GM19351 (cell line): ENCODE results near the gene DVL1.
"Not testable (repeated sequence)": the region's sequence is repeated elsewhere in the genome, so short reads cannot be mapped to it uniquely, and the experiment has no call there.

Experiments used
- ATAC-seq: cut with Tn5 transposase; IDR thresholded peaks from one replicate; pipeline ENCODE4 v1.9.1; 2021; ENCODE audit warnings: mild to moderate bottlenecking, moderate library complexity; ENCODE audit not compliant: unreplicated experiment

The DVL1 gene

DNA sequence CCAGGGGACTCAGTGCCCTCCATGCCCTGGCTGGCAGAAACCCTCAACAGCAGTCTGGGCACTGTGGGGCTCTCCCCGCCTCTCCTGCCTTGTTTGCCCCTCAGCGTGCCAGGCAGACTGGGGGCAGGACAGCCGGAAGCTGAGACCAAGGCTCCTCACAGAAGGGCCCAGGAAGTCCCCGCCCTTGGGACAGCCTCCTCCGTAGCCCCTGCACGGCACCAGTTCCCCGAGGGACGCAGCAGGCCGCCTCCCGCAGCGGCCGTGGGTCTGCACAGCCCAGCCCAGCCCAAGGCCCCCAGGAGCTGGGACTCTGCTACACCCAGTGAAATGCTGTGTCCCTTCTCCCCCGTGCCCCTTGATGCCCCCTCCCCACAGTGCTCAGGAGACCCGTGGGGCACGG is 21.0 kb downstream of the DVL1 start:
- ATAC-seq, result no peak

DNA sequence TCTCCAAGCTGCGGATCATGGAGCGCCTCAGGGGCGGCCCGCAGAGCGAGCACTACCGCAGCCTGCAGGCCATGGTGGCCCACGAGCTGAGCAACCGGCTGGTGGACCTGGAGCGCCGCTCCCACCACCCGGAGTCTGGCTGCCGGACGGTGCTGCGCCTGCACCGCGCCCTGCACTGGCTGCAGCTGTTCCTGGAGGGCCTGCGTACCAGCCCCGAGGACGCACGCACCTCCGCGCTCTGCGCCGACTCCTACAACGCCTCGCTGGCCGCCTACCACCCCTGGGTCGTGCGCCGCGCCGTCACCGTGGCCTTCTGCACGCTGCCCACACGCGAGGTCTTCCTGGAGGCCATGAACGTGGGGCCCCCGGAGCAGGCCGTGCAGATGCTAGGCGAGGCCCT is 21.9 kb downstream of the DVL1 start:
- ATAC-seq, result no peak

DNA sequence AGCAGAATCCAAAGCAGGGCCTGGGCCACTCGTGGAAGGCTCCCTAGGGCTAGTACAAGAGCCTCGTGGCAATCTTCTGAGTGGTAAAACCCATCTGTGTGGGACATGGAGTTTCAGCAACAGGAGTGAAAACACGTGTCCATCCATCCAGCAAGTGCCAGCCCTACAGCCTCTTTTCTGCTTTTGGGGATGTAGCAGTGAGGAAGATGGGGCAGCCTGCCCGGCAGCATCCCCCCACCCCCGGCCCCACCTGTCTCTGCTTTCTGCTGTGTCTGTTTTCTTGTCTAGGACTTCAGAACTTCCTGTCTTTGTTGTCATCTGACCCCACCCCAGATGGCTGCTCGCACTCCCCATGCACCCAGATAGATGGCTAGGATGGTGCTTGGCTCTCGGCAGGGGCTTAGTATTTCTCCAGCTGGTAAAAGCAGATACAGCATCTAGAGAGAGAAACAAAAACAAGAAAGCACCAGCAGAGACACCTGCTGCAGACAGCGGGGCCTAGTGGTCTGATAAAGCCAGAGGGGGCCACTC is 23.1 kb downstream of the DVL1 start:
- ATAC-seq, result no peak

DNA sequence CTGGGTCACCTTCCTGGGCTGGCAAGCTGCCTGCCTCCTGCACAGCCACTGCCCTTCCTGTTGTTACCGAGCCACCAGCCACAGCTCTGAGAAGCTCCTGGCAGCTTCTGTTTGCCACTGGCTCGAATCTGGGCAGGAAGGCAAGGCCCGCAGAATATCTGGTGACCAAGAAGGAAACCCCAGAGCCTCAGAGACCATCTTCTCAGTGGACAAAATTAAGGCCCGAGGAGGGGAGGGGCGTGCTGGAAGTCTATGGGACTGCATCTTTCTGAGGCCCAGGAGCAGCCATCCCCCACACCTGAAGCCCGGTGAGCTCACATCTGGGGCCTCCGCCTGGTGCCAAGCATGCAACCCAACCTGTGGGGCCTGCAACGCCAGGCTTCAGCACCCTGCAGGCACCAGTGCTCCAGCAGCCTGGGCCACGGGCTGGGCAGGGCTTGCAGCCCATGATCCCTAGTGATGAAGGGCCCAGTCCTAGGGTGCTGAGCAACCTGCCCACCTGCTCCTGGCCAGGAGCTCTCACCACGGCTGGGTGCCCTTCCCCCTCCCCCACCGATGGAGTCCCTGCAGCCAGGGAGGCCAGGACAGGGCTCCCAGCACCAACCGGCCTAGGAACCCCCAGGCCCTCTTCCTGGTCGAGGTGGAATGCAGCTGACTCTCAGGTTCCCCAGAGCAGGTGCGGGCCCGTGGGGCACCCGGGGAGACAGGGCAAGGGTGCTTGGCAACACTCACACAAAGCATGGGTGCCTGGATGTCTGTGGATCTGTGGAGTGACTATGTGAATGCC is 23.7 kb downstream of the DVL1 start:
- no peak for ATAC-seq

DNA sequence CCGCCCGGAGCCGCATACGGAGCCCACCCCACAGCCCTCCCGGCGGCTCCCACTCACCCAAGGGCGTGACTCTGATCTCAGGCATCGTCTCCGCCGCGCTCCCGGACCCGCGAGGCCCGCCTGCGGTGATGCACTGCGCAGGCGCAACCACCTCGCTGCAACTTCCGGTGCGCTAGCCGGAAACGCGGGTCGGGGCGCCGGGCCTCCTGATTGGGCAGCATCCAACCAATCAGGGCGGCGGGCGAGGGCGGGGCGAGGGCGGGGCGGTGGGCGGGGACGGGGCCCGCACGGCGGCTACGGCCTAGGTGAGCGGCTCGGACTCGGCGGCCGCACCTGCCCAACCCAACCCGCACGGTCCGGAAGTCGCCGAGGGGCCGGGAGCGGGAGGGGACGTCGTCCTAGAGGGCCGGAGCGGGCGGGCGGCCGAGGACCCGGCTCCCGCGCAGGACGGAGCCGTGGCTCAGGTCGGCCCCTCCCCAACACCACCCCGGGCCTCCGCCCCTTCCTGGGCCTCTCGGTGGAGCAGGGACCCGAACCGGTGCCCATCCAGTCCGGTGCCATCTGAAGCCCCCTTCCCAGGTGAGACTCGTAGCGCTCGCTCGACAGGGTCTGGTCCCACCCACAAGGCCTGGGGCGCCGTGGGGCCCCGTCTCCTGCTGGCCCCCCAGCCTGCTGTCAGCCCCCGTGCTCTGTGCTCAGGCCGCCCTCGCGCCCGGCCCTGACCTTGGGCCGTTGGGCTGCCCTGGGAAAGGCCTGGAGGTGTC is 24.5 kb downstream of the DVL1 start, which contains the start of the genes CPTP and INTS11:
TSS of gene CPTP (plus strand) at position 279 of the 764 bp plus-strand sequence. CDS start 2,109 bp downstream, outside the sequence.
TSS of gene INTS11 (minus strand) at position 137 of the 764 bp plus-strand sequence. CDS start at position 85, 52 bp downstream.
- ATAC-seq, result peak; percentile 81

DNA sequence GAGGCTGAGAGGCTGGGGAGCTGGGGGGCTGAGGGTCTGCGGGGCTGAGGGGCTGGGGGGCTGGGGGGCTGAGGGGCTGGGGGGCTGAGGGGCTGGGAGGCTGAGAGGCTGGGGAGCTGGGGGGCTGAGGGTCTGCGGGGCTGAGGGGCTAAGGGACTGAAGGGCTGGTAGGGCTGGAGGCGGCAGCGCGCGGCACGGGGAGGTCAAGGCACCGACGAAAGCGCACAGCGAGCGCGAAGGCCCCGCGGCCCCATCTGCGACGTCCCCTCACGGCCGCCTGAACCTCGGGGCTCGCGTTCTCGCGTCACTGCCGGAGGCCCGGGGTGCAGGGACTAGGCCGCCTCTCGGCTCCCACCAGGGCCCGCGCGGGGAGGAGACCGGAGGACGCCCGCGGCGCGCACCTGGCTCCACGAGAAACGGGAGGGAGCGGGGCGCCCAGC is 25.1 kb downstream of the DVL1 start:
- peak; percentile 42 for ATAC-seq

DNA sequence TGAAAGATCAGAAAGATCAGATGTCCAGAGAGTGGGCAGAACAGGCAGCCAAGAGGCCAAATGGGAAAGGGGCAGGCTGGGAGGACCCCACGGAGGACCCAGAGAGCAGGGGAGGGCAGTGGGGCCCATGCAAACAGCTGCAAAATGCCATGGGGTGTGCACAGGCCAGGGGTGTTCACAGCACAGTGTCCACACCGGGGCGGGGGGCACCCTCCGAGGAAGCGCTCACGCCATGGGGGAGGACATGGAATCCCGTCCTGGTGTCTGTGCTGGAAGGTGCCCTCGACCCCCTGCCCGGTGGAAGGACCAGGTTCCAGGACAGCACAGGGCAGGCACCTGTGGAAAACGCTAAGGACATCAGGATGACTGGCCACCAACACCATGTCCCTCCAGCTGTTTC is 26.3 kb downstream of the DVL1 start:
- ATAC-seq, result no peak

DNA sequence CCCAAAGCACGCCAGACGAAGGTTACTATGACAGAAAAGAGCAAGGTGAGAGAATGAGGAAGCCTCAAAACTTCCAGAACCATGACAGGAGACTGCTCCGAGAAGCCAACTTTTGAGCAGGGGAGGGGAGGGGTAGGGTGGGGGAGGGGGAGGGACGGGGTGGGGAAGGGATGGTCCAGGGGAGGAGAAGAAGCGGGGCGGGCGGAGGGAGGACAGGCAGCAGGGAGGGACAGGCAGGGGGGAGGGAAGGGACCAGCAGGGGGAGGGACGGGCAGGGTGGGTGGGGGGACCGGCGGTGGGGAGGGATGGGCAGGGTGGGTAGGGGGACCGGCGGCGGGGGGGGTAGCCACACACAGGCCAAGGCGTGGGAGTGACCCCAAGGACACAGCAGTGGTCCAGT is 26.8 kb downstream of the DVL1 start:
- ATAC-seq, result no peak

DNA sequence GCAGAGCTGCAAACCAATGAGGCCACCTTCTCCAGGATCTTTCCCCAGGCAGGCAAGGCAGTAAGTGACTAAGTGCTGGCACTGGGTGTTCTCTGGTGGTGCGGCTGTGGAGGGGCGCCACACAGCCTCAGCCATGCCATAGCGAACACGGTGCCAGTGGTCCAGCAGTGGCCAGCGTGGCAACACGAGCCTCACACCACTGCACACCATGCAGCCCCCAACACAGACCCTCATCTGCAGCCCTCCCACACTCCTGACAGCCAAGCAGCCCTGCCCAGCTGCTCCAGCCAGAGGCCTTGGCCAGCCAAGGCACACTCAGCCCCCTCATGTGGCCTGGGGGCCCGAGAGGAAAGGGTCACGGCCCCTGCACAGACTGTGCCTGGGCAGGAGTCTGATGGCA is 27.7 kb downstream of the DVL1 start:
- no peak for ATAC-seq

DNA sequence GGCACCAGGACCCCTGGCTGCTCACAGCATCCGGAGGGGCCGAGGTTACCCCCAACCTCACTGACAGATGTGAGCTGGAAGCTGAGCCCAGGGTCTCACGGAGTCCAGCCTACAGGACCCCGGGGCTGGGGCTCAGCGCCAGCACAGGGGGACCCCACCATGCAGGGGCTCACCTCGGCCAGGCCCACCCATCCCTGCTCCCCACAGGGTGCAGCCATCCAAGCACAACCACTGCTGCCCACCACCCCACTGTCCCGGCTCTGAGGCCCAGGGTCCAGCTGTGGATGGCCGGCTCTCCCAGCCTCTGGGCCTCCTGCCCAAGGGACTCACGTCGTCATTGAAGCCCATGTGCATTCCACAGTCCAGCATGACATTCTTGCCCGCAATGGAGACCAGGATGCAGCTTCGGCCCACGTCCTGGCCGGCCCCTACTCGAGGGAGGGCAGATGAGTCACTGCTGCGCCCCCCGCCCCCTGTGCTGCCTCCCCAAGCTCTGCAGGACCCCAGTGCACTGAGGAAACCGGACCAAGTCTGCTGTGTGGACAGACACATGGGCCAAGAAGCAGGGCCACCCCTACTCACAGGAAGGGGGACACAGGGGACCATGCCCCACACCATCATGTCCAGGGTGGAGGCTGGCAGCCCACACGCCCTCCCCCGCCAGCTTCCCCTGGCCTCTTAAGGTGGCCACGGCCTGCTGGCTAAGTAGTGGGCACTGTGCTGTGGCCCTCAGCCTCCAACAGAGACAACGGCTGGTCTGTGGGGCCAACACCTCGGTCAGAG is 28.4 kb downstream of the DVL1 start:
- no peak for ATAC-seq

DNA sequence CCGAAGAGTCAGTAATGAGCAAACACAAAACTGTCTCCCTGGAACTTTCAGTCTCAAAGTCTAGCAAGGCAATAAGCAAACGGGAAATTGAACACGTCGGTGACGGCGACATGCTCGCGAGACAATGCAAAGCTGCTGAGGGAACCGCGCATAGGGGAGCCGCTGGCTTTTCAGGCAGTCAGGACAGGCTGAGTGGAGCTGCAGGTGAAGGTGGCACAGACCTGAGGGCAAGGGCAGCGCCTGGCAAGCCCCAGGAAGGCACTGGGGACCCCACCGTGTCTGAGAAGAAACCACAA is 29.6 kb downstream of the DVL1 start:
- ATAC-seq, result no peak

DNA sequence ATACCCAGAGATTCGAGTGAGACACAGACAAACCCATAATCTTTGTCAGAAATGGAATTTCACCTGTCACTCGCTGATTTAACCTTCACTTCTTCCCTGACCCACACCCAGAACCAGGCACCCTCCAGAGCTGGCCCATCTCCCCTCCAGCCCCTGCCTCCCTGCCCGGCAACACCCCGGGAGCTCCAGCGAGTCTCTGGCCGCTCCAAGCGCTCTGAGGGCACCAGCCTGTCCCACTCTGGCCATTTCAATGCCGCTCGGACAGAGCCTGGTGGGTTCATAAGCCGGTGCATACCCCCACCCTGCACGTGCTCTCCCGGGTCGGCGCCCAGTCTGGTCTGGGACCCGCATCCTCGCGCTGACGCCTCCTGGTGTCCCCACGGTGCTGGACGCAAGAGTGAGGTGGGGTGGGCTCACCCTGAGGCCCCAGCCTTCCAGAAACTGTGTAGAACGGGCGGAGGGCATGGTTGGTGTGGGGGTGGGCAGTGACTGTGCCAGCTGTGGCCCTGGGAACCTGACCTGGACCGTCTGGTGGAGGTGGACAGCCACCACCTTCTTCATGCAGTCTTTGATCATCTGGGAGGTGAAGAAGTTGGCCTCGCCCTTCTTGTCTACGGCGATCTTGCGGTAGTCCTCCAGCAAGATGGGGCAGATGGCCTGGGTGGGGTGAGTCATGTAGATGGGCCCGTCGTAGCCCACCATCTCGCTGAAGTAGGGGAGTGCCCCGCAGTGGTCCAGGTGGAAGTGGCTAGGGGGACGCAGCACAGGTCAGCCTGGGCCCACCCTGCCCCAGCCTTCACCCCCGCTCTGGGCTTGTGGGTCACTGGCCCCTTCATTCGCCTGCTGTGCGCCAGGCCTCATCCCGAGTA is 30.2 kb downstream of the DVL1 start:
- no peak for ATAC-seq

DNA sequence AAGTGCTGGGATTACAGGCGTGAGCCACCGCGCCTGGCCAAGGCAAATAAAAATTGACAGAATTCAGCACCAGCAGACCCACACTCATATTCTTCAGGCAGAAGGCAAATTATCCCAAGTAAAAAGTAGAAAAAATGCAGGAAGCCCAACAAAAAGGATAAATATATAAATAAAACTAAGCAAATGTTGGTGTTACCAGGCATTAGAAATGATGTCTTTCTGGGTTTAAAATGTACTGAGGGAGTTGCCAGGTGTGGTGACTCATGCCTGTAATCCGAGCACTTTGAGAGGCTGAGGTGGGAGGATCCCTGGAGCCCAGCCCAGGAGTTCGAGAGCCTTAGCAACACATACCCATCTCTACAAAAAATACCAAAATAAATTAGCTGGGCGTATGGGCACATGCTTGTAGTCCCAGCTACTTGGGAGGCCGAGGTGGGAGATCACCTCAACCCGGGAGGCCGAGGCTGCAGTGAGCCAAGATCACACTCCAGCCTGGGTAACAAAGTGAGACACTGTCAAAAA is 31.0 kb downstream of the DVL1 start:
- no peak for ATAC-seq

DNA sequence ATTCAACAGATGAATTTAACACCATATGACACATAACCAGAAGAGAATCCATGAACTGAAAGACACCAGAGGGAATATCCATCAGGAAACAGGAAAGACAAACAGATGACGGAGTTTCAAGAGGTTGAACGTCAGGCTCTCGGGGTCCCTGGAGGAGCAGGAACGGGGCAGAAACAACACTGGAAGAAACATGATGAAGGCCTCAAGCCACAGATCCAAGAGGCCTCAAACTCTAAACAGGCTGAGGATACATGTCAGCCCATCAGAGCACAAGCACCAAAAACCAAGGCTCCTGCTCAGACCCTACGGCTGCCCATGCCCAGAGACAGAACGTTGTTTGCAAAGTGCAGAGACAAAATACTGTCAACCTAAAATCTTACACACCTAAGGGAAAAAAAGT is 31.8 kb downstream of the DVL1 start:
- ATAC-seq, result no peak

DNA sequence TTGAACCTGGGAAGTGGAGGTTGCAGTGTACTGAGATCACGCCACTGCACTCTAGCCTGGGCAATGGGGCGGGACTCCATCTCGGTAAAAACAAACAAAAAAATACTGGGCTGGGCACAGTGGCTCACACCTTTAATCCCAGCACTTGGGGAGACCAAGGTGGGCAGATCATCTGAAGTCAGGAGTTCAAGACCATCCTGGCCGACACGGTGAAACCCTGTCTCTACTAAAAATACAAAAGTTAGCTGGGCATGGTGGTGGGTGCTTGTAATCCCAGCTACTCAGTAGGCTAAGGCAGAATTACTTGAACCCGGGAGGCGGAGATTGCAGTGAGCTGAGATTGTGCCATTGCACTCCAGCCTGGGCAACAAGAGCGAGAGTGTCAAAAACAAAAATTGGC is 33.0 kb downstream of the DVL1 start:
- not testable (repeated sequence) for ATAC-seq

DNA sequence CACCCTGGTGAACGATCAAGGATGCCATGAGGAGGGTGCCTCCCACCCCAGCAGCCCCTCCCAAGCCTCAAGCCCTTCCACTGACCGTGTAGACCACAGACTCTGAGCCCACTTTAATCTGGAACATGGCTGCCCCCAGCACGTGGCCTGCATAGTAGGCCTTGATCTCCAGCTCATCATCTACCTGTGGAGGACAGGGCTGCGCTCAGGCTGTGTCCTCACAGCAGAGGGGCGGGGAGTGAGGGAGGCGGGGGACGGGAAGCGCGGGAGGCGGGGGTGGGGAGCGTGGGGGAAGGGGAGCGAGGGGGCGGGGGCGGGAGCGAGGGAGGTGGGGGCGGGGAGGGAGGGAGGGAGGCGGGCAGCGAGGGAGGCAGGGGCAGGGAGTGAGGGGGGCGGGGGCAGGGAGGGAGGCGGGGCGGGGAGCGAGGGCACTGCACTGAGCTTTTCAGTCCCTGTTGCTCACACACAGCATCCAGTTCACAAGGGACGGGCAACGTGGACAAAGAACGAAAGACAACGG is 33.7 kb downstream of the DVL1 start:
- ATAC-seq, result no peak

DNA sequence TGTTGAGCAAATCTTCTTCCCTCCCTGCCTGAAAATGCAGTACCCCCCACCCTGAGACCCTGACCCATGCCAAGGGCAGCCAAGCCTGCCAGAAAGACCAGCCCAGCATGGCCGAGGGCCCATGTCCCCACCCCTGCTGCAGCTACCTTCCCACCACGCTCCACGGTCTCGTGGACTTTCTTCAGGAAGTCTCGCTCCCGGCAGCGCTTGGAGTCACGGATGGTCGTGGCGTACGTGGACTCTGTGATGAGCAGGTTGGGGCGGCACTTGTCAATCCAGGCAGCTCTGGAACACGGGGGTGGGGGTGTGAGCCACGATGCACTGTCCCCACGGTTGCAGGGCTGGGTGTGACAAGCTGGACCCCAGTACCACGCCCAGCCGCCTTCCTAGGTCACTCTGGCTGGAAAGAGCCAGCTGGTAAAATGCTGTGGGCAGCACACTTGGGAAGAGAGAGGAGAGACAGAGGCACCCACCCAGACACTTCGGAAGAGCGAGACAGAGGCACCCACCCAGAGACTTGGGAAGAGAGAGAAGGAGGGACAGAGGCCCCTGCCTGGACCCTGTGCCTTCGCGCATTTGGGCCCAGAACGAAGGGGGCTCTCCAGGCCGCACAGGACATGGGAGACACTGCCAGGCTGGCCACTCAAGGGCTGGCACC is 34.4 kb downstream of the DVL1 start:
- ATAC-seq, result no peak

DNA sequence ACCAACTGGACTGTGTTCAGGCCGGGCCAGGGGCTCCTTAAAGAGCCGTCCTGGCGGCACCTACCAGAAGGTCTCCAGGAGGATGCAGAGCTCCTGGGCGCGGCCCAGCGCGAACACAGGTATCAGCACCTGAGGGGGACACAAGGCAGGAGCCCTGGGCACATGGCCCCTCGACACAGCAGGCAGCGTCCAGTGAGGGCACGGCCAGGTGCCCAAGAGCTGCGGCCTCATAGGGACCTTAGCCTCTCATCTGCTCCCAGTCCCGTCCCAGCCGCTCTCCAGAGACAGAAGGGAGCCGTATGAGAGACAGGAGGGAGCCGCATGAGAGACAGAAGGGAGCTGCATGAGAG is 35.0 kb downstream of the DVL1 start:
- ATAC-seq, result no peak

DNA sequence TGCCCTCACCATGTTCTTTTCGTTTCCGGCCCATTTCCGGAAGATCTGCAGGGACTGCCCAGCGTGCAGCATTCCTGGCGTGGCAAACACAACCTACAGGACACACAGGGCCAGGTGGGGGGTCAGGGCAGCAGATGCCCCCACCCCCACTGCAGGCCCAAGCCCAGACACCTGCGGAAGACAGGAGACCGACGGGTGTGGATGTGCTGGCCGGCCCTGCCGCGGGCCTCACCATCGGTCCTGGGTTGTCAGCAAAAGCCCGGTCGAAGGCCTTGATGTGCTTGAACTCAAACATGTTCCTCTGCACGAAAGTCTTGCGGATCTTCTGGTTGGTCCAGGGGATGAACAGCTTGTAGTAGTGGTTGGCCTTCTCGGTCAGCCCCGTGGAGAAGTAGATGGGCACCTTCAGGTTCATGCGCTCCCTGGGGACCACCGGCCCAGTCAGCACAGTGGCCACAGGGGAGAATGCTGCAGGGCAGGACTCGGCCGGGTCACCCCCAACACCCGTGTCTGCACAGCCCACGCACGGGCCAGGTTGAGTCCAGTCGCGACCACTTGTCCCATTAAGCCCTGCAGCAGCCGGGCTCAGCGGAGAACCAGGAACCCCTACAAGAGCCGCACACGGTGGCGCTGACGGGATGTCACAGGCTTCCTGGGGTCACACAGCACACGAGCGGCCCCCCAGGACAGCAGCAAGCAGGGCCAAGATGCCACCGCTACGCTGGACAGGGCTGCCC is 35.5 kb downstream of the DVL1 start:
- ATAC-seq, result no peak
